Upper lobe of right lung (tissue), 1 donor: ENCODE results near the gene OR10H1. TPM values are rescaled to one million over a fixed set of nuclear protein-coding genes. Genes with fewer than 3 reads are reported as not detected.
"Not testable (repeated sequence)": the region's sequence is repeated elsewhere in the genome, so short reads cannot be mapped to it uniquely, and the experiment has no call there.

ENCODE experiments used
- ATAC-seq: fragments of 200-7000 bp; cut with Tn5 transposase; one replicate; pipeline ENCODE4 v1.9.1; 2020; ENCODE audit warnings: mild to moderate bottlenecking, moderate library complexity
- DNase-seq: peaks from one replicate; pipeline ENCODE4 v3.0.0-alpha.2; 2020
- H3K27ac ChIP-seq: fragments of 200-600 bp; one replicate; pipeline ENCODE4 v1.8.0; 2022
- H3K27me3 ChIP-seq: fragments of 200-600 bp; one replicate; pipeline ENCODE4 v1.8.0; 2022; ENCODE audit warnings: mild to moderate bottlenecking
- H3K36me3 ChIP-seq: fragments of 200-600 bp; one replicate; pipeline ENCODE4 v1.8.0; 2022
- H3K4me1 ChIP-seq: fragments of 200-600 bp; one replicate; pipeline ENCODE4 v1.8.0; 2022
- H3K4me3 ChIP-seq: fragments of 200-600 bp; one replicate; pipeline ENCODE4 v1.8.0; 2022; ENCODE audit warnings: mild to moderate bottlenecking
- H3K9me3 ChIP-seq: fragments of 200-600 bp; one replicate; pipeline ENCODE4 v1.8.0; 2022
- intact Hi-C: fragments of 100-400 bp; cut with DNase I; formaldehyde crosslinking; loops from one replicate; pipeline ENCODE4 v1.11.0; 2022
- total RNA-seq: library from RNA; stranded (reverse); fragmentation: NEBNext Ultra II Directional; extraction: Animal tissue kit (Norgen Biotek cat#: 25700); gene quantifications from one replicate; pipeline ENCODE4 v1.2.1, GENCODE V29; 2021
- TF ChIP-seq, protein P1 (sequence below): fragments of 200-600 bp; IDR thresholded peaks from one replicate; pipeline ENCODE4 v1.8.0; 2022; ENCODE audit warnings: antibody characterized with exemption
- donor health status: DM: no; HTN: yes; CAD: no; lungs with severe emphysema.

The OR10H1 gene
- total RNA-seq, 1 donor from 2014 or later: not detected

- no peak for ATAC-seq
- intact Hi-C loops: no loop called here
- no peaks in the 10 kb centered on the region for H3K9me3 ChIP-seq
- H3K4me3 ChIP-seq: no peak overlapping the region
- DNase-seq: no peak
- TF ChIP-seq, protein P1, sequence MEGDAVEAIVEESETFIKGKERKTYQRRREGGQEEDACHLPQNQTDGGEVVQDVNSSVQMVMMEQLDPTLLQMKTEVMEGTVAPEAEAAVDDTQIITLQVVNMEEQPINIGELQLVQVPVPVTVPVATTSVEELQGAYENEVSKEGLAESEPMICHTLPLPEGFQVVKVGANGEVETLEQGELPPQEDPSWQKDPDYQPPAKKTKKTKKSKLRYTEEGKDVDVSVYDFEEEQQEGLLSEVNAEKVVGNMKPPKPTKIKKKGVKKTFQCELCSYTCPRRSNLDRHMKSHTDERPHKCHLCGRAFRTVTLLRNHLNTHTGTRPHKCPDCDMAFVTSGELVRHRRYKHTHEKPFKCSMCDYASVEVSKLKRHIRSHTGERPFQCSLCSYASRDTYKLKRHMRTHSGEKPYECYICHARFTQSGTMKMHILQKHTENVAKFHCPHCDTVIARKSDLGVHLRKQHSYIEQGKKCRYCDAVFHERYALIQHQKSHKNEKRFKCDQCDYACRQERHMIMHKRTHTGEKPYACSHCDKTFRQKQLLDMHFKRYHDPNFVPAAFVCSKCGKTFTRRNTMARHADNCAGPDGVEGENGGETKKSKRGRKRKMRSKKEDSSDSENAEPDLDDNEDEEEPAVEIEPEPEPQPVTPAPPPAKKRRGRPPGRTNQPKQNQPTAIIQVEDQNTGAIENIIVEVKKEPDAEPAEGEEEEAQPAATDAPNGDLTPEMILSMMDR: no peak
- no peaks in the 10 kb centered on the region for H3K4me1 ChIP-seq
- H3K27ac ChIP-seq: no peak overlapping the region
- H3K36me3 ChIP-seq: no peaks in the 10 kb centered on the region
- no peaks in the 10 kb centered on the region for H3K27me3 ChIP-seq
Observed at GRCh38 chr19:15850385-15850784, 34.9 kb upstream of the OR10H1 start.

- Histone ChIP-seq H3K9me3 (no peaks in the 10 kb centered on the region), H3K4me3 (no peak overlapping the region), H3K27me3 (no peaks in the 10 kb centered on the region), H3K27ac (no peak overlapping the region), H3K4me1 (no peaks in the 10 kb centered on the region), H3K36me3 (no peaks in the 10 kb centered on the region)
- no peak for DNase-seq
- TF ChIP-seq, protein P1: no peak
- peak; percentile 57 for ATAC-seq
- intact Hi-C loops: no loop called here
Observed at GRCh38 chr19:15846923-15847322, 31.5 kb upstream of the OR10H1 start.

- H3K9me3 ChIP-seq, H3K27ac ChIP-seq, H3K4me1 ChIP-seq, H3K4me3 ChIP-seq, intact Hi-C loops, H3K27me3 ChIP-seq, H3K36me3 ChIP-seq: not testable (repeated sequence)
- peak; percentile 72 for ATAC-seq
- DNase-seq: peak; percentile 94
Observed at GRCh38 chr19:15843894-15844222, 28.4 kb upstream of the OR10H1 start.

DNA sequence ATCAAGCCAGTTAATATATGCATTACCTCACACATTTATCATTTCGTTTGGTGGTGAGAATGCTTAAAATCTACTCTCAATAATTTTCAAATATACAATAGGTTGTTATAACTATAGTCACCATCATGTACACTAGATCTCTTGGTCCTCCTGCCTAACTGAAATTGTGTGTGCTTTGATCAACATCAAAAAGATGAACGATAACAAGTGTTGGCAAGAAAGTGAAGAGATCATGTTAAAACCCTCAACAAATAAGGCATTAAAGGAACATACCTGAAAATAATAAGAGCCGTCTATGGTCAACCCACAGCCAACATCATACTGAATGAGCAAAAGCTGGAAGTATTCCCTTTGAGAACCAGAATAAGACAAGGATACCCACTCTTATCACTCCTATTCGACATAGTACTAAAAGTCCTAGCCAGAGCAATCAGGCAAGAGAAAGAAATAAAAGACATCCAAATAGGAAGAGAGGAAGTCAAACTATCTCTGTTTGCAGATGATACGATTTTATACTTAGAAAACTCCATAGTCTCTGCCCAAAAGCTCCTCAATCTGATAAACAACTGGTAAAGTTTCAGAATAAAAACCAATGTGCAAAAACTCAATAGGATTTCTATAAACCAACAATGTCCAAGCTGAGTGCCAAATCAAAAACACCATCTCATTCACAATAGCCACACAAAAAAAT, 27.9 kb upstream of the OR10H1 start:
- no peak overlapping the region for H3K27ac ChIP-seq
- intact Hi-C loops: no loop called here
- TF ChIP-seq, protein P1: no peak
- no peaks in the 10 kb centered on the region for H3K4me1 ChIP-seq
- DNase-seq (no peak), ATAC-seq (no peak)
- no peaks in the 10 kb centered on the region for H3K36me3 ChIP-seq
- H3K27me3 ChIP-seq: no peaks in the 10 kb centered on the region
- H3K9me3 ChIP-seq: no peaks in the 10 kb centered on the region
- no peak overlapping the region for H3K4me3 ChIP-seq

- Histone ChIP-seq H3K27me3 (no peaks in the 10 kb centered on the region), H3K27ac (no peak overlapping the region), H3K4me1 (peaks cover 4% of the 10 kb centered on the region), H3K36me3 (no peaks in the 10 kb centered on the region), H3K9me3 (no peaks in the 10 kb centered on the region), H3K4me3 (no peak overlapping the region)
- ATAC-seq (no peak), DNase-seq (no peak)
- TF ChIP-seq, protein P1: peak; percentile 16
- intact Hi-C loops: no loop called here
Observed at GRCh38 chr19:15841875-15842569, 26.6 kb upstream of the OR10H1 start.

- intact Hi-C loops: no loop called here
Observed at GRCh38 chr19:15840833-15841232, 25.4 kb upstream of the OR10H1 start.

GRCh38 chr19:15839888-15840287, 24.4 kb upstream of the OR10H1 start:
- DNase-seq, ATAC-seq, H3K27me3 ChIP-seq, H3K9me3 ChIP-seq, intact Hi-C loops, H3K27ac ChIP-seq, H3K4me3 ChIP-seq, H3K36me3 ChIP-seq: not testable (repeated sequence)
- peaks cover 13% of the 10 kb centered on the region for H3K4me1 ChIP-seq

More at GRCh38 chr19:15840833-15841232, 25.4 kb upstream of the OR10H1 start:
- Histone ChIP-seq H3K27ac (no peak overlapping the region), H3K27me3 (no peaks in the 10 kb centered on the region), H3K4me3 (no peak overlapping the region), H3K9me3 (no peaks in the 10 kb centered on the region), H3K4me1 (peaks cover 8% of the 10 kb centered on the region), H3K36me3 (no peaks in the 10 kb centered on the region)
- DNase-seq (no peak), ATAC-seq (no peak)
- TF ChIP-seq, protein P1: no peak
